GM10847 (cell line): ENCODE measurements around the gene PAX2.

Experiments
- POLR2A ChIP-seq: IDR thresholded peaks from 2 replicates; pipeline ENCODE4 v1.6.1; 2011; ENCODE audit not compliant: insufficient read length; ENCODE audit errors: extremely low read depth

PAX2 gene

DNA sequence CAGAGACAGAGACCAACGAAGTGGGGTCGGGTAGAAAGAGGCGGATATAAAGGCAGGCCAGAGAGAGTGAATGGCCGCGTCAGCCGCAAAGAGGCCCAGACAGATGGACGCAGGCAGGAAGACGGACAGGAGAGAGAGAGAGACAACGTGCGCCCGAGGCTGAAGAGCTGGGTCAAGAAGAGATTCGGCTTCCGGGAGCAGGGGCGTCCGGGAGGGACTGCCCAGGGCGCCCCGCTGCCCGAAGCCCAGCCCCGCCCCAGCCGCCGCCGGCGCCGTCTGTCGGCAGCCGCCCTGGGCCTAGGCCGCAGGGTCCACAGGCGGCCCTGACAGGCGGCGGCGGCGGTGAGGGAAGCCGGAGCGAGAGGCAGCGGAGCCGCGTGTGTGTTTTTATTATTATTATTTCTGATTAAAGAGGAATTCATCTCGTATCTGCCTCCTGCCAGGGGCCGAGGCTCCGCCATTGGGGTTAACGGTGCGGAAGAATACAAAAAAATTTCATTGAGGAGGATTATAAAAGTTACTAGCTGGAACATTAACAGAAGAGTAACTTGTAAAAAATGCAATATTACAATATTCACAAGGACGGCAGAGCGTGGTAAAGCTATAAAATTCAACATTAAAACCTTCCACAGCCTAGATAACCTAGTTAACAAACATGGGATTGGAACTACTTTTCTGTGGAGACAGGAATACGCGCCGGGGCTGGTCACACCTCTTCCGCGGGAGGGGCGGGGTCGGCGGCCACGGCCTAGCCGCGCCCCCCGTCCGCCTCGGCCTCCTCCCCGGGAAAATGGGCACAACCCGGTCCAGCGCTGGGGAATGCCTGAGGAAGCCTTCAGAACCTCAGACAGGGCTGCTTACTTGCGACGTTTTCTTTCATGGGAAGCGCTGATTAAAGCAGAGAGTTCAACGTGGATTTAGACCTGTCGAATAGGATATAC, 29.7 kb upstream of the PAX2 start:
- no peak for TF ChIP-seq POLR2A

DNA sequence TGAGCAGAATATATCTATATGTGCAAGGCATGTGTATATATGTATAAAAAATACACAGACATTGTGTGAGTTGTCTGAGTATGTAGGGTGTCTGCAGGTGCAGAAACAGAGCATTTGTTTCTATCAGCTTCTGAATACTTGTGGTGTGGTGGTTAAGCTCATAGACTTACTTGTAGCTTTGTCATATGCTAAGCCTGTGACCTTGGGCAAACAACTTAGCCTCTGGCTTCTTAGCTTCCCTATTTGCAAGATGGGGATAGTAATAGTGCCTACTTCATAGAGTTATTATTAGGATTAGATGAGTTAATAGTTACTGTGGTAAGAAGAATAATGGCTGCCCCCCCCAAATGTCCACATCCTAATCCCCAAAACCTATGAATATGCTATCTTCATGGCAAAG, 28.2 kb upstream of the PAX2 start:
- no peak for TF ChIP-seq POLR2A

GRCh38 chr10:100718197-100718742, 27.1 kb upstream of the PAX2 start:
- no peak for TF ChIP-seq POLR2A

GRCh38 chr10:100723180-100723579, 22.2 kb upstream of the PAX2 start:
- TF ChIP-seq POLR2A = no peak

DNA sequence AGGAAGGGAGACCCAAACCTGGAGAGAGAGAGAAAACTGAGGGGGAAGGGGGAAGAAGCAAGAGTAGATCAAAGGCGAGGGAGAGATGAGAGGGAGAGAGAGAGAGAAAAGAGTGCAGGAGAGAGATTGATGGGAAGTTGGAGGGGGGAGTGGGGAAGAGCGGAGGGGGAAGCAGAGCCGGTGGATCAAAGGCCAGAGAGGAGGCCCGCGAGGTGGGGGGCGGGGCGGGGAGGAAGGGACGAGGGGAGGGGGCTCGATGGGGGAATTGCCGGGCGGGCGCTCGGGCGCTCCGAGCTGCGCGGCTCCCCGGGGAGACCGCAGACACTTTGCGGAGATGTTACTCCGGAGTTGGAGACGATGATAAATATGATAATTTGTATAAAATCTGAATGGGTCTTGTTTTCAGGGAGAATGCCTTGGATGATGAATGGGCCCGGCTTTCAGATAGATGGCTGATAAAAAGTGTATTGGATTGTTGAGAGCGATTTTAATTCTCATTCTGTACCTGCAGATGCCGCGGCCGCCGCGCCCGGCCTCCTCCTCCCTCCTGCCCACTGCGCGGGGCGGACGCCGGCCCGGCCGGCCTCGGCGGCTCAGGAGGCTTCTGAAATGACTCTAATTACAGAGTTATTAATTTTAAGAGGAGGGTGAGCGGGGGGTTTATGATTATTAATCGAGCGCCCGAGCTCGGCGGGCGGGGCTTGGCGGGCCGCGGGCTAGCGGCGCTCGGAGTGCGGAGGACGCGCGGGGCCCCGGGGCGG, 21.4 kb upstream of the PAX2 start:
- no peak for TF ChIP-seq POLR2A

GRCh38 chr10:100724531-100725027, 20.8 kb upstream of the PAX2 start:
- TF ChIP-seq POLR2A = no peak

DNA sequence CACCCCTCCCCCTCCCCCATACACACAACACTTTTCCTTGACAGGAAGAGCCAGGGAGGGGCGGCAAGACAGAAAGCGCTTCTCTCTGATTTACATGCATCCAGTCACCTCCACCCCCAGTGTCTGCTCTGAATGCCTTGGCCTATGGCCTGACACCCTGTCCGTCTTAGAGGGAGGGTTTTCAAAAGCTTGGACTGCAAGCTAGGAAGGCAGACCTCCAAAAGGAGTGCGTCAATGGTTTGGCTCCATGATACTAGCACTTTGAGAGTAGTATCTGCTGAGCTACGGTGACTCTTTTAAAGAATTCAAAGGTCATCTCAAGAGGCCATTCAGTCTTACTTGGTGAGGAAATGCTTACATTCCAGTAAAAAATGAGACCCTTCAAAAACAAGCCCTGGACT, 20.3 kb upstream of the PAX2 start:
- TF ChIP-seq POLR2A = no peak

GRCh38 chr10:100725869-100726426, 19.4 kb upstream of the PAX2 start:
- no peak for TF ChIP-seq POLR2A

DNA sequence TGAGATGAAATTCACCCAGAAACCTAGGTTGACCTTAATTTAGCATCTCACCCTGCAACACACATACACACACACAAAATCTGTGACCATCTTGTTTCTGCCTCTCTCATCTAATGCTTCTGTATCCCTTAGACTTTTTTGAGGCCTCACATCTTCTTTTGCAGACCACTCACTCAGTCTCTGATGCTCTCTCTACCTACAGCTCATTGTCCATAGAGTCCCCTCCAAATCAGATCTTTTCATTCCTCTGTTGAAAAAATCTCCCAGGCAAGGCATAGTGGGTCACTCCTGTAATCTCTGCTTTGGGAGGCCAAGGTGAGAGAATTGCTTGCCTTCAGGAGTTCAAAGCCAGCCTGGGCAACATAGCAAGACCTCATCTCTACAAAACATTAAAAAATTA, 17.6 kb upstream of the PAX2 start:
- no peak for TF ChIP-seq POLR2A

DNA sequence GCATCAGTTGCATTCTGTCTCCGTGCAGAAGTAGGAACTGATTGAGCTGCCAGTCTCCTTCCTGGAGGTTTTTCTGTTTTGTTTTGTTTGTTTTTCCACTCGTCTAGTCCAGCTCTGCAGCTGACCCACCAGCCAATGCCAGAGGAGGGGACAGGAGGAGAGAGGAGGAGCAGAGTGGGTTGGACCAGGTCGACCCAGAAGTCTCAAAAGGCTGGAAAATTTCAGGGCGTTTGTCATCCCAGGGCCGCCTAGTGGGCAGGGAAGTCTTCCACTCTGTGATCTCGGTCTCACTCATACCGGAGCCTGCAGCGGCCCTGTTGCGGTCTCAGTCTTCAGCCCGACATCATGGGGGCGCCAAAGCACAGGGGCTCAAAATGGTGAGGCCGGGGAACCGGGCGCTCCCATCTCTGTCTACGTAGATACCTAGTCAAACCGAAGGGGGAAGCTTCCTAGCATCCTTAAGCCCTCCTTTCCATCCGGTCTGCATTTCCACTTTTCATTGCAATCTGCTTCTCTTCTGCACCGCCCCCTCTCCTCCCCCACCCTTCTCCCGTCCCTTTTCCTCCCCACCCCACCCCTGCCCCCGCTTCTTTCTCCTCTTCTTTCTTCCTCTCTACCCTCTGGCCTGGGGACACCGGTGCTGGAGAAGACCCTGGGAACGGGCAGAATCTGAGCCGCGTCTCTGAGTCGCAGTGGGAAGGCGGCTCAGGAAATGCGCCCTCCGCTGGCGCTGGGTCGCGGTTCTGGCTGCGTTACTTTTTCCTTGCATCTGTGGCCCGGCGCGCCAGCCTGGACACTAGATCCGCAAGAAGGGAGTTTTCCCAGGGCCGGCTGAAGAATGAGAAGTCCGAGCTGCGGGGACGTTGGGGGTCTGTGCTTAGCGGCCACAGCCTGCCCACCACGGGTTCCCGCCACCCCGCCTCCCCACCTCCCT, 16.2 kb upstream of the PAX2 start:
- no peak for TF ChIP-seq POLR2A

GRCh38 chr10:100729862-100730724, 15.3 kb upstream of the PAX2 start:
- no peak for TF ChIP-seq POLR2A

DNA sequence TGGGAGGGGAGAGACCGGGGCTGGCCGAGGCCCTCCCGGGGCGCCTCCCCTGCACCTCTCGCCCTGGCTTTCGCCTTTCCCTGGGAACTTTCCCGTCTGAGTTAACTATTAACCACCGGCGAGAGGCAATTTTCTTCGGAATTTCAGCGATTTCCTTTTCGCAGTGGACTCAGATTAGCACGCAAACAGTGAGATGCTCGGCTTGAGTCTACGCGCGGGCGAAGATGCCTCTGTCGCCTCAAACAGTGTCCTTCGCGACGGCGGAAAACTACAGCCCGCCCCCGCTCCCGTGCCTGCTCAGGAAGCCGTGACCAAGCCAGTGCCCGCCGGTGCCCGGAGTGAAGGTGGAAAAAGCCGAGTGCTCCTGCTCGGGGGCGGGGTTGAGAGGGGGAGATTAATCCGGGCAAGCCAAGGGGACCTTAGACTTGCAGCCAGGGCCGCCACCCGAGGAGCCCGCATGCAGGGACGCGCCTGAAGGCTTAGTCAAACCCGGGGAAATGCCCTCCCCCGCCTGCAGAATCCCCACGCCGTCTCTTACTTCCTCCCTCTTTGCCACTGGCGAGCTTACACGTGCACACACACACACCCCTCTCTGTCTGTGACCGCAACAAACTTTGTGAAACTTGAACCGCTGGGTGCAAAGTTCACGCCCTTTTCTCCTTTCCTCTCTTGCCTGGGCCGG, 14.5 kb upstream of the PAX2 start:
- no peak for TF ChIP-seq POLR2A
